AG09309 (cell line): ENCODE results near the gene ERCC2.

ENCODE experiments used
- DNase-seq: peaks from one replicate; pipeline ENCODE4 v3.0.0-alpha.2; 2010; ENCODE audit warnings: low read depth
- H3K4me3 ChIP-seq: 2 replicates; pipeline ENCODE4 v1.5.1; 2011; ENCODE audit warnings: mild to moderate bottlenecking, low read depth, low read length, moderate library complexity; ENCODE audit not compliant: control insufficient read depth
- TF ChIP-seq, protein P1 (sequence below): IDR thresholded peaks from 2 replicates; pipeline ENCODE4 v1.5.1; 2011; ENCODE audit warnings: mild to moderate bottlenecking, low read depth, low read length, inconsistent platforms; ENCODE audit not compliant: insufficient read depth, control insufficient read depth; ENCODE audit errors: missing control alignments

Gene ERCC2

DNA sequence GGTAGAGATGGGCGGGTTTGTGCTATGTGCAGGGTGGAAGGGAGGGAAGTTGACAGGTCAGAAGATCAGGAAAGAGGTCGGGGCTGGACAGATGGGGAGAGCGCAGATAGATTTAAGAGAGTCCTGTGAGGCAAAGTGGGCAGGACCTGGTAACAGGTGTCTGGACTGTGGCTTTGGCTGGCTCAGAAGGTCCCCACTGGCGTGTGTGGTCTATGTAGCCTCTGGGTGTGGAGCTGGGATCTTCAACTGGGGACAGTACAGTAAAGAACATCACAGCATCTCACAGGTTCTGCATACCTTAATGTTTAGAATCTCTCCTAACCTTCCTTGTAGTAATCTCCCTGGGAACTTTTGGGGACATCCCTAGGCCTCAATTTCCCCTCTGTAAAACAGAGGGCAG lies 65.4 kb downstream of the ERCC2 start:
- no peak for DNase-seq
- H3K4me3 ChIP-seq, result no peak overlapping the region
- TF ChIP-seq, protein P1, sequence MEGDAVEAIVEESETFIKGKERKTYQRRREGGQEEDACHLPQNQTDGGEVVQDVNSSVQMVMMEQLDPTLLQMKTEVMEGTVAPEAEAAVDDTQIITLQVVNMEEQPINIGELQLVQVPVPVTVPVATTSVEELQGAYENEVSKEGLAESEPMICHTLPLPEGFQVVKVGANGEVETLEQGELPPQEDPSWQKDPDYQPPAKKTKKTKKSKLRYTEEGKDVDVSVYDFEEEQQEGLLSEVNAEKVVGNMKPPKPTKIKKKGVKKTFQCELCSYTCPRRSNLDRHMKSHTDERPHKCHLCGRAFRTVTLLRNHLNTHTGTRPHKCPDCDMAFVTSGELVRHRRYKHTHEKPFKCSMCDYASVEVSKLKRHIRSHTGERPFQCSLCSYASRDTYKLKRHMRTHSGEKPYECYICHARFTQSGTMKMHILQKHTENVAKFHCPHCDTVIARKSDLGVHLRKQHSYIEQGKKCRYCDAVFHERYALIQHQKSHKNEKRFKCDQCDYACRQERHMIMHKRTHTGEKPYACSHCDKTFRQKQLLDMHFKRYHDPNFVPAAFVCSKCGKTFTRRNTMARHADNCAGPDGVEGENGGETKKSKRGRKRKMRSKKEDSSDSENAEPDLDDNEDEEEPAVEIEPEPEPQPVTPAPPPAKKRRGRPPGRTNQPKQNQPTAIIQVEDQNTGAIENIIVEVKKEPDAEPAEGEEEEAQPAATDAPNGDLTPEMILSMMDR, result no peak

DNA sequence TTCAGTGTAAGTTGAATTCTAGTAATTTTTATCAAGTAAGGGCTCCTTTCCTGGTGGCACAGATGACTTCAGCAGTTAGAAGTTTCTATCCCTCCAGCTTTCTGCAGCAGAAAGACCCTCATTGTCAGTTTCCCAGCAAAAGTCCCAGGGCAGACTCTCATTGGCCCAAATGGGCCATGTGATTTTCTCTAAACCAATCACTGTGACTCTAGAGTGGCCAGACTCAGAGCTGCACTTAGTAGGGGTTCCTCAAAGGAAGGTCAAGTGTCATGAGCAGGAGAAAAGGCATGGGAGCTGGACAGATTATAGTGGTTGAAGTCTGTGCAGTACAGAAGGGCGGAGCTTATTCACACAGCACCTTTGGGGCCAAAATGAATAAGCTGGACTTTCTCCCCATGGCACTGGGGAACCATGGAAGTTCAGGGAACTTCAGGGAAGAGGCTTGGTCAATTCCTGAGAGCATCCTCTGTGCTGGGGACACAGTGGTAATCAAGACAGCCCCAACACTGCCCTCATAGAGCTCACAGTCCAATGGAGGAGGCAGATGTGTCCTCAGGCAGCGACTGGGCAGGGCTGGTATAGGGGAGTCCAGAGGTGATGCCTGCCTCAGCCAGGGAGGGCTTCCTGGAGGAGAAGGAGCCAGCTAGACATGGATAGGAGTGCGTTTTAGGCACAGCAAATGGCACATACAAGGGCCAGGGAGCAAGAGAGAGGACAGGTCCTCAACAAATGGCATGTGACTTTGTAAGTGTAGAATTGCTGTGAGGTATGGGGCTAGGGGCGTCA lies 66.0 kb downstream of the ERCC2 start:
- TF ChIP-seq, protein P1, result no peak
- no peak for DNase-seq
- H3K4me3 ChIP-seq, result no peak overlapping the region

DNA sequence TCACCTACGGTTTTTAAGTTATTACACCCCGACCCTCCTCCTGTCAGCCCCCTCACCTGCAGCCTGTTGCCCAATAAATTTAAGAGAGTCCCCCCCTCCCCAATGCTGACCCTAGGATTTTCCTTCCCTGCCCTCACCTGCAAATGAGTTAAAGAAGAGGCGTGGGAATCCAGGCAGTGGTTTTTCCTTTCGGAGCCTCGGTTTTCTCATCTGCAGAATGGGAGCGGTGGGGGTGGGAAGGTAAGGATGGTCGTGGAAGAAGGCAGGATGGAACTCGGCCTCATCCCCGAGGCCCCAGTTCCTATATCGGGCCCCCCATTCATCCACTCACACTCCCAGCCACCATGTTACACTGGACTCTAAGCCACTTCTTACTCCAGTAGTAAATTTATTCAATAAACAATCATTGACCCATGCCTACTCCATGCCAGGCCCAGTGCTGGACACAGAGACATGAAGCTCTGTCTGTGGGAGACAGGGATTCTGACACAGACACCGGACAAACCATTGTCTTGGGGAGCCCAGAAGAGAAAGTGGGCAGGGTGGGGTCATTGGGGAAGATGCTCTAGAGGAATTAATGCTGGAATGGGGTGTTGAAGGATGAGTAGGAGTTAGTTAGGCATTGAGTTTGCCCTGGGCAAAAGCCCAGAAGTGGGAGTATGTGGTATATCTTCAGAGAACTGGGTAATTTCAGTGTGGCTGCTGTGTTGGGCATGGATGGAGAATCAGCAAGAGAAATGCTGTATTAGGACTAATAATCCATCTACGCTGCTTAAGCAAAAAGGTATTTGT lies 66.9 kb downstream of the ERCC2 start:
- DNase-seq, result no peak
- H3K4me3 ChIP-seq, result no peak overlapping the region
- TF ChIP-seq, protein P1, result no peak

DNA sequence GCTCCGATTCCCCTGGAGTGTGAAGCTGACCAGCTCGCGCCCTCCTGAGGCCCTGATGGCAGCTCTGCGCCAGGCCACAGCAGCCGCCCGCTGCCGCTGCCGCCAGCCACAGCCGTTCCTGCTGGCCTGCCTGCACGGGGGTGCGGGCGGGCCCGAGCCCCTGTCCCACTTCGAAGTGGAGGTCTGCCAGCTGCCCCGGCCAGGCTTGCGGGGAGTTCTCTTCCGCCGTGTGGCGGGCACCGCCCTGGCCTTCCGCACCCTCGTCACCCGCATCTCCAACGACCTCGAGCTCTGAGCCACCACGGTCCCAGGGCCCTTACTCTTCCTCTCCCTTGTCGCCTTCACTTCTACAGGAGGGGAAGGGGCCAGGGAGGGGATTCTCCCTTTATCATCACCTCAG lies 68.0 kb downstream of the ERCC2 start:
- DNase-seq, result no peak
- TF ChIP-seq, protein P1, result no peak
- no peak overlapping the region for H3K4me3 ChIP-seq
